ENCODE results near the gene NTN4. TPM values are rescaled to one million over a fixed set of nuclear protein-coding genes. Genes with fewer than 3 reads are reported as not detected.

NTN4 gene
- total RNA-seq, 1 experiment from 2014 or later = 0.17 TPM

DNA sequence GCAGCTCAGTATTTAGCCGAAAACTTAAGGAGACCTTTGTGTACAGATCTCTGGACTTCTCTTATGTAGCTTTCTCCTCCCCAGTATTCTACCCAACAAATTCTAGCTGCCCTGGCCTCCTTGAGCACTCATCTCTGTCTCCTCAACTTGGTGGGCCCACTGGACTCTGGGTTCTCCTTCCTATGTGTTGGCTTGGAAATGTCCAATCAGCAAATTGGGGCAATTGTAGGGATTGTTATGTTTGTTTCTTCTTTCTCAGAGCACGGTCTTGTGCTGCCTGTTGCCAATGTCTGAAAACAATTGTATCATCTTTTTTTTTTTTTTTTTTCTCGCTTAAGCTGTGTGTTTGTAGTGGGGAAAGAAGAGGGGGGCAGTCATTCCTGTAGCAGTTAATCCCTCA is 30.2 kb downstream of the NTN4 start:
- H3K79me1 ChIP-seq (ENCODE audit: insufficient read depth, low read depth, low read length, poor library complexity, severe bottlenecking) = no peaks in the 10 kb centered on the region
- no peak overlapping the region for H2BK20ac ChIP-seq (ENCODE audit: low read depth, low read length, poor library complexity, severe bottlenecking)
- no peak overlapping the region for H3K18ac ChIP-seq (ENCODE audit: insufficient read length, low read depth, low read length)
- Mint-ChIP-seq H3K4me1 (peaks cover 9 to 13% of the 10 kb centered on the region in 2 experiments), H3K9me3 (peaks cover 0 to 3% of the 10 kb centered on the region in 2 experiments; a peak in 1 of 5 replicates), H3K27me3 (ENCODE audit: low read depth) (no peaks in the 10 kb centered on the region), H3K27ac (no peak overlapping the region), H3K36me3 (ENCODE audit: insufficient read depth in 1 of 3, low read depth in 3 of 3) (no peaks in the 10 kb centered on the region; a peak in 1 of 7 replicates), H3K4me3 (no peak overlapping the region)
- DNase-seq = no peak
- no peak overlapping the region for H4K5ac ChIP-seq (ENCODE audit: insufficient read length, low read depth, low read length)
- no peaks in the 10 kb centered on the region for H3K9me3 ChIP-seq (ENCODE audit: control insufficient read depth, low read depth, low read length)
- no peak overlapping the region for H3K4me2 ChIP-seq (ENCODE audit: insufficient read depth, insufficient read length, low read length)
- no peak overlapping the region for H3K27ac ChIP-seq (ENCODE audit: insufficient read length, low read depth, low read length)
- no peak overlapping the region for H3K4ac ChIP-seq (ENCODE audit: low read depth, low read length)
- no peak overlapping the region for H3K56ac ChIP-seq (ENCODE audit: insufficient read length, low read depth, low read length)
- no peak overlapping the region for H3K9ac ChIP-seq (ENCODE audit: extremely low read depth, insufficient read length, low read length)
- no peak overlapping the region for H2BK15ac ChIP-seq (ENCODE audit: low read depth, low read length)
- WGBS (ENCODE audit: extremely low coverage, insufficient read length, low lambda C conversion rate) = no CpG with 5 or more reads among the region's 3 CpGs
- H3T11ph ChIP-seq (ENCODE audit: low read length) = no peak overlapping the region
- H3K14ac ChIP-seq (ENCODE audit: insufficient read depth, low read length) = no peak overlapping the region
- H2BK12ac ChIP-seq (ENCODE audit: insufficient read length, low read depth, low read length) = no peak overlapping the region
- H4K91ac ChIP-seq (ENCODE audit: insufficient read length, low read depth, low read length) = no peak overlapping the region
- no peaks in the 10 kb centered on the region for H3K23me2 ChIP-seq (ENCODE audit: insufficient read length, low read depth, low read length, poor library complexity, severe bottlenecking)
- TF ChIP-seq, protein P1, sequence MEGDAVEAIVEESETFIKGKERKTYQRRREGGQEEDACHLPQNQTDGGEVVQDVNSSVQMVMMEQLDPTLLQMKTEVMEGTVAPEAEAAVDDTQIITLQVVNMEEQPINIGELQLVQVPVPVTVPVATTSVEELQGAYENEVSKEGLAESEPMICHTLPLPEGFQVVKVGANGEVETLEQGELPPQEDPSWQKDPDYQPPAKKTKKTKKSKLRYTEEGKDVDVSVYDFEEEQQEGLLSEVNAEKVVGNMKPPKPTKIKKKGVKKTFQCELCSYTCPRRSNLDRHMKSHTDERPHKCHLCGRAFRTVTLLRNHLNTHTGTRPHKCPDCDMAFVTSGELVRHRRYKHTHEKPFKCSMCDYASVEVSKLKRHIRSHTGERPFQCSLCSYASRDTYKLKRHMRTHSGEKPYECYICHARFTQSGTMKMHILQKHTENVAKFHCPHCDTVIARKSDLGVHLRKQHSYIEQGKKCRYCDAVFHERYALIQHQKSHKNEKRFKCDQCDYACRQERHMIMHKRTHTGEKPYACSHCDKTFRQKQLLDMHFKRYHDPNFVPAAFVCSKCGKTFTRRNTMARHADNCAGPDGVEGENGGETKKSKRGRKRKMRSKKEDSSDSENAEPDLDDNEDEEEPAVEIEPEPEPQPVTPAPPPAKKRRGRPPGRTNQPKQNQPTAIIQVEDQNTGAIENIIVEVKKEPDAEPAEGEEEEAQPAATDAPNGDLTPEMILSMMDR (conservative IDR thresholded peaks at IDR 0.05) = no peak
- H3K4me1 ChIP-seq (ENCODE audit: insufficient read depth, low read length) = peaks cover 3% of the 10 kb centered on the region; the same call in 1 of the 2 replicates
- H4K8ac ChIP-seq (replicated peaks; ENCODE audit: insufficient read length, low read depth, low read length) = no peak overlapping the region
- H2BK5ac ChIP-seq (ENCODE audit: insufficient read length, low read length) = no peak overlapping the region
- H3K27me3 ChIP-seq (ENCODE audit: insufficient read depth, low read length) = no peaks in the 10 kb centered on the region
- H2AFZ ChIP-seq (ENCODE audit: low read length) = no peak overlapping the region
- no peak overlapping the region for H2BK120ac ChIP-seq (ENCODE audit: low read depth, low read length, poor library complexity, severe bottlenecking)
- no peak overlapping the region for H3K23ac ChIP-seq (ENCODE audit: insufficient read length, low read depth, low read length)
- H4K20me1 ChIP-seq (ENCODE audit: control insufficient read depth, insufficient read depth, insufficient read length) = no peaks in the 10 kb centered on the region
- H2AK5ac ChIP-seq (ENCODE audit: insufficient read length, low read length) = no peak overlapping the region
- no peaks in the 10 kb centered on the region for H3K79me2 ChIP-seq (ENCODE audit: insufficient read depth, low read length)
